Effector memory CD8-positive, alpha-beta T cell (primary cell): ENCODE results near the gene GAK.

ENCODE experiments used
- ATAC-seq: fragments of 150-1000 bp; cut with Tn5 transposase; replicated peaks from 2 replicates; pipeline ENCODE4 v1.10.0; 2021; ENCODE audit warnings: mild to moderate bottlenecking, moderate library complexity
- DNase-seq, 3 experiments: peaks; one replicate each; pipeline ENCODE4 v3.0.0; 2021
- H3K27ac Mint-ChIP-seq, 2 donors: one replicate each; pipeline ENCODE4 v1.8.0; 2022; ENCODE audit warnings: mild to moderate bottlenecking in 2 of 2, mixed read lengths in 2 of 2, moderate library complexity in 2 of 2
- H3K27me3 Mint-ChIP-seq, 2 donors: one replicate each; pipeline ENCODE4 v1.8.0; 2022; ENCODE audit warnings: mixed read lengths in 2 of 2
- H3K36me3 Mint-ChIP-seq: one replicate; pipeline ENCODE4 v1.8.0; 2022; ENCODE audit warnings: mild to moderate bottlenecking, moderate library complexity, mixed read lengths; ENCODE audit not compliant: insufficient read depth
- H3K4me1 Mint-ChIP-seq, 2 donors: one replicate each; pipeline ENCODE4 v1.8.0; 2022; ENCODE audit warnings: low read depth in 2 of 2, mixed read lengths in 2 of 2
- H3K4me3 Mint-ChIP-seq, 2 donors: one replicate each; pipeline ENCODE4 v1.8.0; 2022; ENCODE audit warnings: mild to moderate bottlenecking in 2 of 2, mixed read lengths in 2 of 2, moderate library complexity in 2 of 2
- H3K9me3 Mint-ChIP-seq, 2 donors: one replicate each; pipeline ENCODE4 v1.8.0; 2022; ENCODE audit warnings: mixed read lengths in 2 of 2

The GAK gene

GRCh38 chr4:833731-834367 is 98.3 kb downstream of the GAK start:
- Mint-ChIP-seq H3K4me1 (peaks cover 5 to 11% of the 10 kb centered on the region in 2 donors), H3K36me3 (peaks cover 5% of the 10 kb centered on the region), H3K4me3 (peak overlapping the region; percentile 59 to 72), H3K27me3 (peaks cover 2 to 11% of the 10 kb centered on the region in 2 donors), H3K9me3 (peaks cover 0 to 8% of the 10 kb centered on the region in 2 donors), H3K27ac (no peak overlapping the region)
- ATAC-seq (peak; percentile 29), DNase-seq (no peak)

- peaks cover 5% of the 10 kb centered on the region for H3K36me3 Mint-ChIP-seq
- H3K9me3 Mint-ChIP-seq, result peaks cover 0 to 8% of the 10 kb centered on the region in 2 donors
- peaks cover 9 to 18% of the 10 kb centered on the region in 2 donors for H3K27me3 Mint-ChIP-seq
- peak overlapping the region; percentile 59 to 72 for H3K4me3 Mint-ChIP-seq
- no peak overlapping the region for H3K27ac Mint-ChIP-seq
- ATAC-seq (peak; percentile 56), DNase-seq (no peak)
- peaks cover 5 to 11% of the 10 kb centered on the region in 2 donors for H3K4me1 Mint-ChIP-seq
These were observed 99.0 kb downstream of the GAK start for GRCh38 chr4:833156-833555.

- Mint-ChIP-seq H3K4me3 (peak overlapping the region; percentile 59 to 72), H3K27me3 (peaks cover 14 to 24% of the 10 kb centered on the region in 2 donors), H3K36me3 (peaks cover 5% of the 10 kb centered on the region), H3K4me1 (peaks cover 5 to 11% of the 10 kb centered on the region in 2 donors), H3K27ac (no peak overlapping the region), H3K9me3 (peaks cover 0 to 3% of the 10 kb centered on the region in 2 donors)
- no peak for ATAC-seq
- no peak for DNase-seq
These were observed 99.6 kb downstream of the GAK start for GRCh38 chr4:832536-832935.

GRCh38 chr4:832108-832507 is 100.0 kb downstream of the GAK start:
- ATAC-seq (no peak), DNase-seq (no peak)
- H3K4me3 Mint-ChIP-seq, result no peak overlapping the region
- H3K27me3 Mint-ChIP-seq, result peaks cover 14 to 28% of the 10 kb centered on the region in 2 donors
- H3K4me1 Mint-ChIP-seq, result peaks cover 5 to 11% of the 10 kb centered on the region in 2 donors
- H3K9me3 Mint-ChIP-seq, result no peaks in the 10 kb centered on the region
- peaks cover 5% of the 10 kb centered on the region for H3K36me3 Mint-ChIP-seq
- H3K27ac Mint-ChIP-seq, result no peak overlapping the region

GRCh38 chr4:831483-831805 is 100.7 kb downstream of the GAK start:
- Mint-ChIP-seq H3K4me1 (peaks cover 5 to 11% of the 10 kb centered on the region in 2 donors), H3K36me3 (peaks cover 5% of the 10 kb centered on the region), H3K27me3 (peaks cover 14 to 29% of the 10 kb centered on the region in 2 donors), H3K9me3 (no peaks in the 10 kb centered on the region), H3K27ac (no peak overlapping the region), H3K4me3 (no peak overlapping the region)
- ATAC-seq (no peak), DNase-seq (no peak)

- H3K36me3 Mint-ChIP-seq, result peaks cover 5% of the 10 kb centered on the region
- DNase-seq (no peak), ATAC-seq (no peak)
- H3K4me3 Mint-ChIP-seq, result no peak overlapping the region
- no peak overlapping the region for H3K27ac Mint-ChIP-seq
- peaks cover 5 to 11% of the 10 kb centered on the region in 2 donors for H3K4me1 Mint-ChIP-seq
- peaks cover 14 to 29% of the 10 kb centered on the region in 2 donors for H3K27me3 Mint-ChIP-seq
- no peaks in the 10 kb centered on the region for H3K9me3 Mint-ChIP-seq
These were observed 101.3 kb downstream of the GAK start for GRCh38 chr4:830601-831482.

- DNase-seq (no peak), ATAC-seq (no peak)
- Mint-ChIP-seq H3K4me3 (no peak overlapping the region), H3K4me1 (peaks cover 5 to 11% of the 10 kb centered on the region in 2 donors), H3K27ac (no peak overlapping the region), H3K36me3 (peaks cover 5% of the 10 kb centered on the region), H3K9me3 (no peaks in the 10 kb centered on the region), H3K27me3 (peaks cover 14 to 32% of the 10 kb centered on the region in 2 donors)
These were observed 102.1 kb downstream of the GAK start for GRCh38 chr4:829761-830600.

GRCh38 chr4:829291-829690 is 102.8 kb downstream of the GAK start:
- H3K4me3 Mint-ChIP-seq, result no peak overlapping the region
- DNase-seq (no peak), ATAC-seq (no peak)
- peaks cover 5% of the 10 kb centered on the region for H3K36me3 Mint-ChIP-seq
- no peaks in the 10 kb centered on the region for H3K9me3 Mint-ChIP-seq
- H3K4me1 Mint-ChIP-seq, result peaks cover 5 to 11% of the 10 kb centered on the region in 2 donors
- no peak overlapping the region for H3K27ac Mint-ChIP-seq
- H3K27me3 Mint-ChIP-seq, result peaks cover 14 to 39% of the 10 kb centered on the region in 2 donors

GRCh38 chr4:828641-829271 is 103.4 kb downstream of the GAK start:
- Mint-ChIP-seq H3K9me3 (no peaks in the 10 kb centered on the region), H3K4me3 (no peak overlapping the region), H3K27me3 (peaks cover 14 to 44% of the 10 kb centered on the region in 2 donors), H3K27ac (peak overlapping the region in 1 of 2 donors; percentile 56), H3K36me3 (peaks cover 5% of the 10 kb centered on the region), H3K4me1 (peaks cover 5 to 9% of the 10 kb centered on the region in 2 donors)
- ATAC-seq (no peak), DNase-seq (no peak)

GRCh38 chr4:827209-828081 is 104.7 kb downstream of the GAK start:
- Mint-ChIP-seq H3K27ac (no peak overlapping the region), H3K4me3 (peak overlapping the region; percentile 45 to 67), H3K9me3 (no peaks in the 10 kb centered on the region), H3K36me3 (peaks cover 2% of the 10 kb centered on the region), H3K4me1 (no peaks in the 10 kb centered on the region), H3K27me3 (peaks cover 24 to 57% of the 10 kb centered on the region in 2 donors)
- no peak for DNase-seq
- no peak for ATAC-seq

GRCh38 chr4:826508-827208 is 105.5 kb downstream of the GAK start:
- Mint-ChIP-seq H3K4me1 (no peaks in the 10 kb centered on the region), H3K9me3 (no peaks in the 10 kb centered on the region), H3K27ac (no peak overlapping the region), H3K36me3 (no peaks in the 10 kb centered on the region), H3K4me3 (peak overlapping the region; percentile 27 to 37), H3K27me3 (peaks cover 32 to 65% of the 10 kb centered on the region in 2 donors)
- DNase-seq (no peak), ATAC-seq (no peak)

- H3K36me3 Mint-ChIP-seq, result no peaks in the 10 kb centered on the region
- H3K4me1 Mint-ChIP-seq, result no peaks in the 10 kb centered on the region
- H3K4me3 Mint-ChIP-seq, result peak within 1 kb of the TSS; percentile 64 to 66
- no peak for DNase-seq
- ATAC-seq, result peak; percentile 46
- H3K27ac Mint-ChIP-seq, result no peak within 1 kb of the TSS
- H3K9me3 Mint-ChIP-seq, result no peaks in the 10 kb centered on the region
- peaks cover 36 to 72% of the 10 kb centered on the region in 2 donors for H3K27me3 Mint-ChIP-seq
These were observed 106.2 kb downstream of the GAK start, which contains the start of gene CPLX1 for GRCh38 chr4:825971-826330. Gene CPLX1, minus strand, starts transcription at chr4:826129. Its CDS starts 1,607 bp downstream, at chr4:824522.
